Liver (tissue), 9 donors: Measurements from ENCODE around the gene CCNDBP1. TPM values are rescaled to one million over a fixed set of nuclear protein-coding genes. Genes with fewer than 3 reads are reported as not detected.

ENCODE experiments used
- DNase-seq: peaks from one replicate; pipeline ENCODE4 v3.0.0-alpha.2; 2017; ENCODE audit warnings: low spot score
- H3K27ac ChIP-seq, 2 donors: one replicate each; pipeline ENCODE4 v1.7.0; 2013; ENCODE audit warnings: inconsistent platforms in 2 of 2, low read length in 2 of 2, control low read depth in 1 of 2, low read depth in 1 of 2, mild to moderate bottlenecking in 1 of 2
- H3K27me3 ChIP-seq, 4 donors: one replicate each; pipeline versions ENCODE4 v1.6.1 to v1.7.0; 2013; ENCODE audit warnings: low read length in 3 of 4, inconsistent platforms in 1 of 4, mild to moderate bottlenecking in 1 of 4, moderate library complexity in 1 of 4; ENCODE audit not compliant: control insufficient read depth in 4 of 4, insufficient read depth in 4 of 4
- H3K36me3 ChIP-seq, 4 donors: one replicate each; pipeline versions ENCODE4 v1.6.1 to v1.7.0; 2013; ENCODE audit warnings: low read length in 3 of 4, mild to moderate bottlenecking in 3 of 4, low read depth in 1 of 4, moderate library complexity in 1 of 4; ENCODE audit not compliant: control insufficient read depth in 4 of 4, insufficient read depth in 3 of 4
- H3K4me1 ChIP-seq, 4 donors: one replicate each; pipeline versions ENCODE4 v1.6.1 to v1.7.0; 2013; ENCODE audit warnings: low read length in 3 of 4, mild to moderate bottlenecking in 3 of 4, moderate library complexity in 1 of 4; ENCODE audit not compliant: control insufficient read depth in 4 of 4, insufficient read depth in 4 of 4
- H3K4me3 ChIP-seq, 3 donors: one replicate each; pipeline versions ENCODE4 v1.6.1 to v1.7.0; 2013; ENCODE audit warnings: low read length in 3 of 3, control low read depth in 1 of 3, low read depth in 1 of 3, mild to moderate bottlenecking in 1 of 3
- H3K9ac ChIP-seq, 2 donors: one replicate each; pipeline ENCODE4 v1.7.0; 2013; ENCODE audit warnings: low read length in 2 of 2, mild to moderate bottlenecking in 2 of 2, moderate library complexity in 2 of 2, control low read depth in 1 of 2, low read depth in 1 of 2
- H3K9me3 ChIP-seq, 4 donors: one replicate each; pipeline versions ENCODE4 v1.6.1 to v1.7.0; 2013; ENCODE audit warnings: low read length in 3 of 4; ENCODE audit not compliant: control insufficient read depth in 4 of 4
- EGR1 ChIP-seq, 2 donors: IDR thresholded peaks; 2 replicates each; pipeline ENCODE4 v1.6.1; 2016 to 2018; ENCODE audit warnings: antibody characterized with exemption in 2 of 2, low read depth in 2 of 2
- FOXA1 ChIP-seq: IDR thresholded peaks from 2 replicates; pipeline ENCODE4 v1.6.1; 2016; ENCODE audit warnings: antibody characterized with exemption
- FOXA2 ChIP-seq: IDR thresholded peaks from 2 replicates; pipeline ENCODE4 v1.6.1; 2016; ENCODE audit warnings: antibody characterized with exemption
- GABPA ChIP-seq, 2 donors: IDR thresholded peaks in 1 of 2; conservative IDR thresholded peaks in 1 of 2; 2 replicates each; pipeline ENCODE4 v1.6.1; 2016; ENCODE audit warnings: antibody characterized with exemption in 2 of 2, mild to moderate bottlenecking in 1 of 2, moderate library complexity in 1 of 2
- HNF4A ChIP-seq, 2 donors: conservative IDR thresholded peaks; 2 replicates each; pipeline ENCODE4 v1.6.1; 2016; ENCODE audit warnings: antibody characterized with exemption in 2 of 2, mild to moderate bottlenecking in 2 of 2
- HNF4G ChIP-seq: IDR thresholded peaks from 2 replicates; pipeline ENCODE4 v1.6.1; 2016; ENCODE audit warnings: antibody characterized with exemption
- JUND ChIP-seq, 2 donors: IDR thresholded peaks; 2 replicates each; pipeline ENCODE4 v1.6.1; 2016; ENCODE audit warnings: antibody characterized with exemption in 2 of 2
- NR2F2 ChIP-seq: IDR thresholded peaks from 2 replicates; pipeline ENCODE4 v1.6.1; 2016; ENCODE audit warnings: antibody characterized with exemption
- RAD21 ChIP-seq, 2 donors: IDR thresholded peaks; 2 replicates each; pipeline ENCODE4 v1.6.1; 2016; ENCODE audit warnings: antibody characterized with exemption in 2 of 2, mild to moderate bottlenecking in 2 of 2
- RXRA ChIP-seq, 2 donors: IDR thresholded peaks; 2 replicates each; pipeline ENCODE4 v1.6.1; 2017 to 2018; ENCODE audit warnings: antibody characterized with exemption in 2 of 2, mild to moderate bottlenecking in 1 of 2
- SP1 ChIP-seq: IDR thresholded peaks from 2 replicates; pipeline ENCODE4 v1.6.1; 2018; ENCODE audit warnings: antibody characterized with exemption, mild to moderate bottlenecking
- TAF1 ChIP-seq: conservative IDR thresholded peaks from 2 replicates; pipeline ENCODE4 v1.6.1; 2016; ENCODE audit warnings: antibody characterized with exemption, mild to moderate bottlenecking
- YY1 ChIP-seq: IDR thresholded peaks from 2 replicates; pipeline ENCODE4 v1.6.1; 2016; ENCODE audit warnings: antibody characterized with exemption, mild to moderate bottlenecking
- WGBS: extraction: QIAGEN DNeasy Blood & Tissue Kit; methylation state at CpG from one replicate; pipeline ENCODE4 v1.1.7; 2013; 5-methylcytosine and 5-hydroxymethylcytosine counted together
- polyA plus RNA-seq, 2 donors: library from polyadenylated mRNA; stranded (reverse) in 1 of 2; unstranded in 1 of 2; fragments of 200-250 nt in 1 of 2; fragments of >200 nt in 1 of 2; fragmentation: Nextera tagmentation in 1 of 2; extraction: Ambion mirVana in 1 of 2; gene quantifications; one replicate each; pipeline versions ENCODE4 v1.2.1 to v1.2.3, GENCODE V29; 2013 to 2015
- total RNA-seq, 2 donors: library from RNA; depleted of rRNA; stranded (reverse); fragments of >200 nt; gene quantifications; one replicate each; pipeline ENCODE4 v1.2.3, GENCODE V29; 2014
- TF ChIP-seq, protein P1 (sequence below): IDR thresholded peaks from 2 replicates; pipeline ENCODE4 v1.6.1; 2016; ENCODE audit warnings: antibody characterized with exemption, mild to moderate bottlenecking
- TF ChIP-seq, protein P2 (sequence below): IDR thresholded peaks from 2 replicates; pipeline ENCODE4 v1.6.1; 2016; ENCODE audit warnings: antibody characterized with exemption
- TF ChIP-seq, protein P3 (sequence below): fragments of 150-350 bp; IDR thresholded peaks from 2 replicates; pipeline ENCODE4 v1.5.1; 2017; ENCODE audit warnings: improper control_type of control experiment, low read depth, low read length; ENCODE audit not compliant: missing input control
- TF ChIP-seq, protein P4 (sequence below): IDR thresholded peaks from 2 replicates; pipeline ENCODE4 v1.6.1; 2016; ENCODE audit warnings: antibody characterized with exemption
- donor health status: healthy.
- donor health status: healthy.
- donor health status: healthy.
- donor health status: healthy.
- donor health status: healthy.

CCNDBP1 gene, protein sequence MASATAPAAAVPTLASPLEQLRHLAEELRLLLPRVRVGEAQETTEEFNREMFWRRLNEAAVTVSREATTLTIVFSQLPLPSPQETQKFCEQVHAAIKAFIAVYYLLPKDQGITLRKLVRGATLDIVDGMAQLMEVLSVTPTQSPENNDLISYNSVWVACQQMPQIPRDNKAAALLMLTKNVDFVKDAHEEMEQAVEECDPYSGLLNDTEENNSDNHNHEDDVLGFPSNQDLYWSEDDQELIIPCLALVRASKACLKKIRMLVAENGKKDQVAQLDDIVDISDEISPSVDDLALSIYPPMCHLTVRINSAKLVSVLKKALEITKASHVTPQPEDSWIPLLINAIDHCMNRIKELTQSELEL
- 100 to 1,000 TPM in 1 of 2 donors, 10 to 100 TPM in 1; 25.4 to 160 TPM for total RNA-seq
- polyA plus RNA-seq, result 10 to 100 TPM; 21.4 to 27.5 TPM

DNA sequence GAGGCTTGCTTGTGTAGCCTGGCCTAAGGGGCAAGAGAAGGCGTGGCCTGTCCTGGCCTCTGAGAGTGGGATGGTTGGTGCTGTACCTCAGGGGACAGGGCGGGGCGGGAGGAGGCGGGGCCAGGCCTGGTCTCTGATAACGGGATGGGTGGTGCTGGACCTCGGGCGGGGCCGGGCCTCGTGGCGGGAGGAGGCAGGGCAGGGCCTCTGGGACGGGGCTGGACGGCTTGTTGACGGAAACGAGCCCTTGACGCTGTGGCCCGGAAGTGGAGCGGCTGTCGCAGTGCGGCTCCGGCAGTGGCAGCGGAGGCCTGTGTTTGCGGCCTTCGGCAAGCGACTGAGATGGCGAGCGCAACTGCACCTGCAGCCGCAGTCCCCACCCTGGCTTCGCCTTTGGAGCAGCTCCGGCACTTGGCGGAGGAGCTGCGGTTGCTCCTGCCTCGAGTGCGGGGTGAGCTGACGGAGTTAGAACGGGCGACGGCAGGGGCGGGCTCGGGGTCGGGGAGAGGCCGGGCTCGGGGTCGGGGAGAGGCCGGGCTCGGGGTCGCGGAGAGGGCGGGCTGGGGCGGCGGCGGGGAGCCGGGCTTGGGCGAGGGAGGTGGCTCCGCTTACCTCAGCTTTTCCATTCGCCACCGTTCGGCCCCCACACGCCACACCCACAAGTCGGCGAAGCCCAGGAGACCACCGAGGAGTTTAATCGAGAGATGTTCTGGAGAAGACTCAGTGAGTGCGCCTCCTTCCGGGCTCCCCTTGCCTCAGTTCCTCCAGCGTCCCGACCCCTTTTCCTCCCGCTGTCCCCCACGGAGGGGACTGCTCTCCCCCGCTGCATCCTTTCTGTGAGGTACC is at the start of gene CCNDBP1:
Gene CCNDBP1, plus strand, starts transcription at position 247 of the 846 bp plus-strand sequence. Its CDS starts 96 bp downstream, at position 343.
- H3K4me3 ChIP-seq, result peak within 1 kb of the TSS; percentile 82 to 93 (median 91)
- peaks cover 0 to 17% (median 11%) of the 10 kb centered on the region in 4 donors for H3K4me1 ChIP-seq
- no peaks in the 10 kb centered on the region for H3K27me3 ChIP-seq
- H3K27ac ChIP-seq, result peak within 1 kb of the TSS; percentile 87 to 89
- TF ChIP-seq, protein P1, sequence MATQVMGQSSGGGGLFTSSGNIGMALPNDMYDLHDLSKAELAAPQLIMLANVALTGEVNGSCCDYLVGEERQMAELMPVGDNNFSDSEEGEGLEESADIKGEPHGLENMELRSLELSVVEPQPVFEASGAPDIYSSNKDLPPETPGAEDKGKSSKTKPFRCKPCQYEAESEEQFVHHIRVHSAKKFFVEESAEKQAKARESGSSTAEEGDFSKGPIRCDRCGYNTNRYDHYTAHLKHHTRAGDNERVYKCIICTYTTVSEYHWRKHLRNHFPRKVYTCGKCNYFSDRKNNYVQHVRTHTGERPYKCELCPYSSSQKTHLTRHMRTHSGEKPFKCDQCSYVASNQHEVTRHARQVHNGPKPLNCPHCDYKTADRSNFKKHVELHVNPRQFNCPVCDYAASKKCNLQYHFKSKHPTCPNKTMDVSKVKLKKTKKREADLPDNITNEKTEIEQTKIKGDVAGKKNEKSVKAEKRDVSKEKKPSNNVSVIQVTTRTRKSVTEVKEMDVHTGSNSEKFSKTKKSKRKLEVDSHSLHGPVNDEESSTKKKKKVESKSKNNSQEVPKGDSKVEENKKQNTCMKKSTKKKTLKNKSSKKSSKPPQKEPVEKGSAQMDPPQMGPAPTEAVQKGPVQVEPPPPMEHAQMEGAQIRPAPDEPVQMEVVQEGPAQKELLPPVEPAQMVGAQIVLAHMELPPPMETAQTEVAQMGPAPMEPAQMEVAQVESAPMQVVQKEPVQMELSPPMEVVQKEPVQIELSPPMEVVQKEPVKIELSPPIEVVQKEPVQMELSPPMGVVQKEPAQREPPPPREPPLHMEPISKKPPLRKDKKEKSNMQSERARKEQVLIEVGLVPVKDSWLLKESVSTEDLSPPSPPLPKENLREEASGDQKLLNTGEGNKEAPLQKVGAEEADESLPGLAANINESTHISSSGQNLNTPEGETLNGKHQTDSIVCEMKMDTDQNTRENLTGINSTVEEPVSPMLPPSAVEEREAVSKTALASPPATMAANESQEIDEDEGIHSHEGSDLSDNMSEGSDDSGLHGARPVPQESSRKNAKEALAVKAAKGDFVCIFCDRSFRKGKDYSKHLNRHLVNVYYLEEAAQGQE, result peak; percentile 16
- TF ChIP-seq HNF4G (no peak), TAF1 (no peak), EGR1 (IDR thresholded peaks at IDR 0.05; ENCODE audit: low read depth in 2 of 2) (peak; percentile 39 to 57), RXRA (IDR thresholded peaks at IDR 0.05) (peak; percentile 23 to 60), YY1 (peak; percentile 24), NR2F2 (peak; percentile 30), FOXA1 (no peak), GABPA (IDR thresholded peaks at IDR 0.05 in 1 of 2, conservative IDR thresholded peaks at IDR 0.05 in 1 of 2) (peak; percentile 20 to 87), SP1 (peak; percentile 69), JUND (IDR thresholded peaks at IDR 0.05) (no peak), RAD21 (IDR thresholded peaks at IDR 0.05) (peak in 1 of 2 donors; percentile 24), HNF4A (conservative IDR thresholded peaks at IDR 0.05) (peak; percentile 29 to 48), FOXA2 (no peak)
- TF ChIP-seq, protein P2, sequence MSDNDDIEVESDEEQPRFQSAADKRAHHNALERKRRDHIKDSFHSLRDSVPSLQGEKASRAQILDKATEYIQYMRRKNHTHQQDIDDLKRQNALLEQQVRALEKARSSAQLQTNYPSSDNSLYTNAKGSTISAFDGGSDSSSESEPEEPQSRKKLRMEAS, result peak; percentile 75
- TF ChIP-seq, protein P3, sequence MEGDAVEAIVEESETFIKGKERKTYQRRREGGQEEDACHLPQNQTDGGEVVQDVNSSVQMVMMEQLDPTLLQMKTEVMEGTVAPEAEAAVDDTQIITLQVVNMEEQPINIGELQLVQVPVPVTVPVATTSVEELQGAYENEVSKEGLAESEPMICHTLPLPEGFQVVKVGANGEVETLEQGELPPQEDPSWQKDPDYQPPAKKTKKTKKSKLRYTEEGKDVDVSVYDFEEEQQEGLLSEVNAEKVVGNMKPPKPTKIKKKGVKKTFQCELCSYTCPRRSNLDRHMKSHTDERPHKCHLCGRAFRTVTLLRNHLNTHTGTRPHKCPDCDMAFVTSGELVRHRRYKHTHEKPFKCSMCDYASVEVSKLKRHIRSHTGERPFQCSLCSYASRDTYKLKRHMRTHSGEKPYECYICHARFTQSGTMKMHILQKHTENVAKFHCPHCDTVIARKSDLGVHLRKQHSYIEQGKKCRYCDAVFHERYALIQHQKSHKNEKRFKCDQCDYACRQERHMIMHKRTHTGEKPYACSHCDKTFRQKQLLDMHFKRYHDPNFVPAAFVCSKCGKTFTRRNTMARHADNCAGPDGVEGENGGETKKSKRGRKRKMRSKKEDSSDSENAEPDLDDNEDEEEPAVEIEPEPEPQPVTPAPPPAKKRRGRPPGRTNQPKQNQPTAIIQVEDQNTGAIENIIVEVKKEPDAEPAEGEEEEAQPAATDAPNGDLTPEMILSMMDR, result no peak
- TF ChIP-seq, protein P4, sequence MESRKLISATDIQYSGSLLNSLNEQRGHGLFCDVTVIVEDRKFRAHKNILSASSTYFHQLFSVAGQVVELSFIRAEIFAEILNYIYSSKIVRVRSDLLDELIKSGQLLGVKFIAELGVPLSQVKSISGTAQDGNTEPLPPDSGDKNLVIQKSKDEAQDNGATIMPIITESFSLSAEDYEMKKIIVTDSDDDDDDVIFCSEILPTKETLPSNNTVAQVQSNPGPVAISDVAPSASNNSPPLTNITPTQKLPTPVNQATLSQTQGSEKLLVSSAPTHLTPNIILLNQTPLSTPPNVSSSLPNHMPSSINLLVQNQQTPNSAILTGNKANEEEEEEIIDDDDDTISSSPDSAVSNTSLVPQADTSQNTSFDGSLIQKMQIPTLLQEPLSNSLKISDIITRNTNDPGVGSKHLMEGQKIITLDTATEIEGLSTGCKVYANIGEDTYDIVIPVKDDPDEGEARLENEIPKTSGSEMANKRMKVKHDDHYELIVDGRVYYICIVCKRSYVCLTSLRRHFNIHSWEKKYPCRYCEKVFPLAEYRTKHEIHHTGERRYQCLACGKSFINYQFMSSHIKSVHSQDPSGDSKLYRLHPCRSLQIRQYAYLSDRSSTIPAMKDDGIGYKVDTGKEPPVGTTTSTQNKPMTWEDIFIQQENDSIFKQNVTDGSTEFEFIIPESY, result no peak
- H3K36me3 ChIP-seq, result peaks cover 2 to 11% (median 8%) of the 10 kb centered on the region in 4 donors
- peak; percentile 98 for DNase-seq
- WGBS, result under 1% methylated on average over 69 of the region's 69 CpGs
- H3K9me3 ChIP-seq, result no peaks in the 10 kb centered on the region
- H3K9ac ChIP-seq, result peak within 1 kb of the TSS; percentile 33 to 85
